Panc1 (cell line): ENCODE measurements around the gene GALNT18.

Experiments used
- CTCF ChIP-seq: fragments of 450-650 bp; IDR thresholded peaks from 2 replicates; pipeline ENCODE4 v1.5.1; 2017; ENCODE audit warnings: mild to moderate bottlenecking
- POLR2AphosphoS5 ChIP-seq: IDR thresholded peaks from 2 replicates; pipeline ENCODE4 v1.6.1; 2012; ENCODE audit warnings: mild to moderate bottlenecking, low read depth, low read length, moderate library complexity
- REST ChIP-seq, 2 experiments: IDR thresholded peaks; 2 replicates each; pipeline ENCODE4 v1.6.1; 2011 to 2012; ENCODE audit warnings: low read depth in 2 of 2, control low read depth in 1 of 2, low read length in 1 of 2, mild to moderate bottlenecking in 1 of 2, moderate library complexity in 1 of 2; ENCODE audit not compliant: insufficient read depth in 1 of 2
- SIN3A ChIP-seq: IDR thresholded peaks from 2 replicates; pipeline ENCODE4 v1.6.1; 2012; ENCODE audit warnings: low read depth, mild to moderate bottlenecking, low read length, moderate library complexity, borderline replicate concordance; ENCODE audit not compliant: insufficient read depth
- TCF7L2 ChIP-seq: IDR thresholded peaks from 2 replicates; pipeline ENCODE4 v1.6.1; 2011; ENCODE audit warnings: mild to moderate bottlenecking, low read depth, low read length, inconsistent platforms

- TF ChIP-seq POLR2AphosphoS5 (no peak), TCF7L2 (no peak), SIN3A (no peak), CTCF (no peak), REST (IDR thresholded peaks at IDR 0.05; ENCODE audit: insufficient read depth in 1 of 2, low read depth in 2 of 2, low read length in 1 of 2) (no peak)
Observed at GRCh38 chr11:11268706-11269105, 353.1 kb downstream of the GALNT18 start.
